ENCODE data around the gene RNF138.
"Not testable (repeated sequence)": the region's sequence is repeated elsewhere in the genome, so short reads cannot be mapped to it uniquely, and the experiment has no call there.

RNF138 gene

GRCh38 chr18:32096946-32097345, 5.3 kb downstream of the RNF138 start:
- peak; percentile 27 for DNase-seq

- DNase-seq = no peak
Observed at GRCh38 chr18:32104516-32104915, 12.8 kb downstream of the RNF138 start.

- DNase-seq = no peak
Observed at GRCh38 chr18:32110005-32110404, 18.3 kb downstream of the RNF138 start.

- DNase-seq = no peak
Observed at GRCh38 chr18:32111706-32112105, 20.0 kb downstream of the RNF138 start.

GRCh38 chr18:32112826-32113225, 21.2 kb downstream of the RNF138 start:
- no peak for DNase-seq

GRCh38 chr18:32114293-32114942, 22.7 kb downstream of the RNF138 start:
- DNase-seq = no peak

- DNase-seq = no peak
Observed at GRCh38 chr18:32122039-32122438, 30.4 kb downstream of the RNF138 start.

- DNase-seq = no peak
Observed at GRCh38 chr18:32126538-32126937, 34.9 kb downstream of the RNF138 start.

- no peak for DNase-seq
Observed at GRCh38 chr18:32135625-32136024, 44.0 kb downstream of the RNF138 start.

GRCh38 chr18:32138332-32138982, 46.8 kb downstream of the RNF138 start:
- no peak for DNase-seq

- no peak for DNase-seq
Observed at GRCh38 chr18:32139835-32140283, 48.2 kb downstream of the RNF138 start.

- no peak for DNase-seq
Observed at GRCh38 chr18:32148185-32148870, 56.7 kb downstream of the RNF138 start.

GRCh38 chr18:32152705-32153448, 61.2 kb downstream of the RNF138 start:
- no peak for DNase-seq

- no peak for DNase-seq
Observed at GRCh38 chr18:32156855-32157254, 65.2 kb downstream of the RNF138 start.

GRCh38 chr18:32157580-32157979, 65.9 kb downstream of the RNF138 start:
- no peak for DNase-seq

- DNase-seq = peak; percentile 76
Observed at GRCh38 chr18:32158108-32158624, 66.5 kb downstream of the RNF138 start.

- not testable (repeated sequence) for DNase-seq
Observed at GRCh38 chr18:32158631-32159030, 67.0 kb downstream of the RNF138 start.

- DNase-seq = no peak
Observed at GRCh38 chr18:32160547-32160946, 68.9 kb downstream of the RNF138 start.

GRCh38 chr18:32167980-32168730, 76.5 kb downstream of the RNF138 start:
- no peak for DNase-seq

GRCh38 chr18:32173654-32174053, 82.0 kb downstream of the RNF138 start:
- no peak for DNase-seq

GRCh38 chr18:32174719-32175118, 83.0 kb downstream of the RNF138 start:
- DNase-seq = no peak

- no peak for DNase-seq
Observed at GRCh38 chr18:32175265-32175664, 83.6 kb downstream of the RNF138 start.
